Colonic mucosa (tissue), 4 donors: ENCODE measurements around the gene PHACTR3. TPM values are rescaled to one million over a fixed set of nuclear protein-coding genes. Genes with fewer than 3 reads are reported as not detected.
A peak's percentile ranks its signal among the peaks of the same experiment; 100 is the strongest.

ENCODE experiments used
- DNase-seq: peaks from one replicate; pipeline ENCODE4 v3.0.0-alpha.2; 2020
- H3K27ac ChIP-seq: fragments of 200-600 bp; one replicate; pipeline ENCODE4 v1.8.0; 2021
- H3K27me3 ChIP-seq: fragments of 200-600 bp; one replicate; pipeline ENCODE4 v1.8.0; 2021
- H3K36me3 ChIP-seq: fragments of 200-600 bp; one replicate; pipeline ENCODE4 v1.8.0; 2021
- H3K4me1 ChIP-seq: fragments of 200-600 bp; one replicate; pipeline ENCODE4 v1.8.0; 2021; ENCODE audit warnings: mild to moderate bottlenecking
- H3K4me3 ChIP-seq: fragments of 200-600 bp; one replicate; pipeline ENCODE4 v1.8.0; 2021
- H3K9ac ChIP-seq, 2 donors: one replicate each; pipeline ENCODE4 v1.7.0; 2013; ENCODE audit warnings: control low read depth in 2 of 2, low read depth in 2 of 2, low read length in 2 of 2
- H3K9me3 ChIP-seq: fragments of 200-600 bp; one replicate; pipeline ENCODE4 v1.8.0; 2021
- intact Hi-C: fragments of 100-400 bp; cut with DNase I; formaldehyde crosslinking; loops from one replicate; pipeline ENCODE4 v1.14.1; 2022
- total RNA-seq, 2 donors: library from RNA; stranded (reverse); fragmentation: NEBNext Ultra II Directional in 1 of 2; extraction: Animal tissue kit (Norgen Biotek cat#: 25700) in 1 of 2; gene quantifications; one replicate each; pipeline ENCODE4 v1.2.1, GENCODE V29; 2021
- TF ChIP-seq, protein P1 (sequence below): fragments of 200-600 bp; IDR thresholded peaks from one replicate; pipeline ENCODE4 v1.8.0; 2022; ENCODE audit warnings: antibody characterized with exemption, mild to moderate bottlenecking
- donor health status: healthy.
- donor health status: DM: no; HTN: no; CAD: no.
- donor health status: DM: no; HTN: no; CAD: no.

The PHACTR3 gene
- total RNA-seq, 2 donors from 2014 or later = 0.44 to 0.53 TPM

DNA sequence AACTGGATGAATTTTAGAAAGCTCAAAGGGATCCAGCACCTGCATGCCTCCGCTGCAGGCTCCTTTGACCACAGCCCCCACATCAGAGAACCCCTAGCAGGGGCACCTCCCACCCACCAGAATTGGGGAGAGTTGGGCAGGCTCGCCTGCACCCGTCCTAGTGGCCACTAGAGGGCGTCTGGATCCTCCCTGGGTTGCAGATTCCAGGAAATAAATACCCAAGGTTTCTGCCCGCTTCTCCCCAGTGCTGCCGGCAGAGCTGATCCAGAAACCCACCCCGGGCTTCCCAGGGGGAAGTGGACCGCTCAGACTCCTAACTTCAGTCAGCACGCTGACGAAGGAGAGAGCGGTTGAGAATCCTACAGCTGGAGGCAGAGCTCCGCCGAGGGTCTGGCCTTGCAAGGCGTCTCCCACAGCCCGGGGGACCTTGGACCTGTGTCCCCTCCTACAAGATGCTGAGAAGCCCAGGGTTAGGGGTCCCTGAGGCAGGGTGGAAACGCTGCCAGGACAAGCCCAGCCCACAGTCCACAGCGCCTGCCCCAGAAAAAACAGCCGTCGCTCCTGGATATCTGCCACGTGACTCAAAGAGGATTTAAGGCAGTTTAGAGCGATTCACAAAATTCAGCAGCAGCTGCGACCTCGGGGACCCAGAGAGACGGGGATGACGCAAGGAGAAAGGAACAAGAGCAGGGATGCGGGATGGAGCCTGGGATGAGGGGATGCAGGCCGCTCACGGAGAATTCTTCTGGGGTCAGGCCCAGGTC, 32.6 kb upstream of the PHACTR3 start:
- Histone ChIP-seq H3K36me3 (no peaks in the 10 kb centered on the region), H3K4me1 (no peaks in the 10 kb centered on the region), H3K4me3 (peak overlapping the region; percentile 16), H3K27ac (peak overlapping the region; percentile 30), H3K9me3 (no peaks in the 10 kb centered on the region), H3K27me3 (peaks cover 9% of the 10 kb centered on the region), H3K9ac (no peak overlapping the region)
- peak; percentile 55 for DNase-seq
- TF ChIP-seq, protein P1, sequence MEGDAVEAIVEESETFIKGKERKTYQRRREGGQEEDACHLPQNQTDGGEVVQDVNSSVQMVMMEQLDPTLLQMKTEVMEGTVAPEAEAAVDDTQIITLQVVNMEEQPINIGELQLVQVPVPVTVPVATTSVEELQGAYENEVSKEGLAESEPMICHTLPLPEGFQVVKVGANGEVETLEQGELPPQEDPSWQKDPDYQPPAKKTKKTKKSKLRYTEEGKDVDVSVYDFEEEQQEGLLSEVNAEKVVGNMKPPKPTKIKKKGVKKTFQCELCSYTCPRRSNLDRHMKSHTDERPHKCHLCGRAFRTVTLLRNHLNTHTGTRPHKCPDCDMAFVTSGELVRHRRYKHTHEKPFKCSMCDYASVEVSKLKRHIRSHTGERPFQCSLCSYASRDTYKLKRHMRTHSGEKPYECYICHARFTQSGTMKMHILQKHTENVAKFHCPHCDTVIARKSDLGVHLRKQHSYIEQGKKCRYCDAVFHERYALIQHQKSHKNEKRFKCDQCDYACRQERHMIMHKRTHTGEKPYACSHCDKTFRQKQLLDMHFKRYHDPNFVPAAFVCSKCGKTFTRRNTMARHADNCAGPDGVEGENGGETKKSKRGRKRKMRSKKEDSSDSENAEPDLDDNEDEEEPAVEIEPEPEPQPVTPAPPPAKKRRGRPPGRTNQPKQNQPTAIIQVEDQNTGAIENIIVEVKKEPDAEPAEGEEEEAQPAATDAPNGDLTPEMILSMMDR = peak; percentile 97
- intact Hi-C loops = no loop called here

DNA sequence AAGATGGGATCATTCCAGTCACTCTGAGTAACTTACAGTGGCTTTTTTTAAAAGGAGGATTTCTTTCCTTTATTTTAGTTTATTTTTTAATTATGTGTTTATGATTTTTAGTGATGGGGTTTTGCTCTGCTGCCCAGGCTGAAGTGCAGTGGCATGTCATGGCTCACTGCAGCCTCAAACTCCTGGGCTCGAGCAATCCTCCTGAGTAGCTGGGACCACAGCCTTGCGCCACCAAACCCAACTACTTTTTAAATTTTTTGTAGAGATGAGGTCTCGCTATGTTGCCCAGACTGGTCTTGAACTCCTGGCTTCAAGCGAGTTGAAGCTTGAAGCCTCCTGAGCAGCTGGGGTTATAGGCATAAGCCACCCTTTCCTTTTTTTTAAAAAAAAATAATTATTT, 31.8 kb upstream of the PHACTR3 start:
- Histone ChIP-seq H3K27me3 (peaks cover 15% of the 10 kb centered on the region), H3K36me3 (no peaks in the 10 kb centered on the region)

DNA sequence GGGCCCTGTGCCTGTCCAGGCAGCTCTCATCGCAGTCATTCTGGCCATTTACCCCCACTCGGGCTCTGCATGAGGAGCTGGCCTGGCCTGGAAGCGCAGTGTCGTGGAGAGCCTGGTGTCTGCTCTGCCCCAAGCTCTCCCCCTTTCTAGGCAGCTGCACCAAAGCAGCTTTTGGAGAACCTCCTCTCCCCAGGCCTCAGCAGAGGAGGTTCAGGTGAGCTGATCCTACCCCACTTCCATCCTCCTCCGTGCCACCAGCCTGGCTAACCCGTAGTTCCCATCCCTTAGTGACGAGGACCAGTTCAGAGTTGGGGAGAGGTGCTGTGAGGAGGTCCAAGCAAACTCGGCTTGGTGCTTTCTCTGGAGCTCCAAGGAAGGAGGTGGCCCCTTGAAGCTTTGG, 30.5 kb upstream of the PHACTR3 start:
- no peak overlapping the region for H3K9ac ChIP-seq
- H3K36me3 ChIP-seq = no peaks in the 10 kb centered on the region
- no peak overlapping the region for H3K4me3 ChIP-seq
- peaks cover 22% of the 10 kb centered on the region for H3K27me3 ChIP-seq
- intact Hi-C loops = no loop called here
- H3K27ac ChIP-seq = no peak overlapping the region
- DNase-seq = no peak
- no peaks in the 10 kb centered on the region for H3K4me1 ChIP-seq
- H3K9me3 ChIP-seq = no peaks in the 10 kb centered on the region
- TF ChIP-seq, protein P1 = no peak

More for the DNA sequence above, 31.8 kb upstream of the PHACTR3 start:
- Histone ChIP-seq H3K4me3 (no peak overlapping the region), H3K4me1 (no peaks in the 10 kb centered on the region), H3K9ac (no peak overlapping the region), H3K9me3 (no peaks in the 10 kb centered on the region), H3K27ac (no peak overlapping the region)
- TF ChIP-seq, protein P1 = no peak
- intact Hi-C loops = no loop called here
- no peak for DNase-seq

DNA sequence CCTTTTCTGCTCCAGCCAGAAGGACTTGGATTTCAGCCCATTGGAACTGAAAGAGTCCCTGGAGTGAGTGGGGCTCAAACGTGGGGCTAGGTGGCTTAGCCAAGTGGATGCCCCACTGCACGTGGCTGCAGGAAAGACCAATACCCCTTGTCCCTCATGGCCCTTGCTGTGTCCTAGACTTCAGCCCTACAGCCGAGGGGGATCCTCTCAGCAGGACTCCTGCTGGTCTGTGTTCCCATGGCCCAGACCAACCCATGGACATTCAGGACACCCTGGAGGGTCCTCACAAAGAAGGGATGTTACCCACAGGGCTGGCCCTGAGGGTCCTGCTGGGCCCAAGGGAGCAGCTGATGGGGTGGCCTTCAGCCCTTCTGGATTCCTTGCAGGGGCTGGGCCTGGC, 30.0 kb upstream of the PHACTR3 start:
- no peak for DNase-seq
- Histone ChIP-seq H3K36me3 (no peaks in the 10 kb centered on the region), H3K4me1 (no peaks in the 10 kb centered on the region), H3K9me3 (no peaks in the 10 kb centered on the region), H3K4me3 (no peak overlapping the region), H3K27ac (no peak overlapping the region), H3K27me3 (peaks cover 22% of the 10 kb centered on the region), H3K9ac (no peak overlapping the region)
- intact Hi-C loops = no loop called here
- TF ChIP-seq, protein P1 = no peak

DNA sequence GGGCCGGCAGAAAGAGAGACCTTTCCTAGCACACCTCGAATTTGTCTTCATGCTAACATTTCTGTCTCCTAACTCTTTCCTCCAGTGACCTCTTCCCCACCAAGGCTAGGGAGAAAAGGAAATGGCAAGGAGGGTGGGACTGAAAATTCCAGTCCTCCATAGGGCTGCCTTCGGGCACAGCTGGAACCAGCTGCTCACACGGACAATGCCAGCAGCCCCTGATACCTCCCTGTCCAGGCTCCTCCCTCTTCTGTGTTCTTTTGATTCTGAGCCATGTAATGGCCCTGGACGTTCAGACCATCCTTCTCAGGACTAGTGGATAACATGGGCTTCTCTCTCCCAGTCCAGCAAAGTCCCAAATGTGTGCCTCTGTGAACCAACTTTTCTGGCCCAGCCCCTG, 29.1 kb upstream of the PHACTR3 start:
- H3K27me3 ChIP-seq = peaks cover 22% of the 10 kb centered on the region
- intact Hi-C loops = no loop called here

More for the DNA sequence above, 29.1 kb upstream of the PHACTR3 start:
- Histone ChIP-seq H3K27ac (no peak overlapping the region), H3K9ac (no peak overlapping the region), H3K9me3 (no peaks in the 10 kb centered on the region), H3K36me3 (no peaks in the 10 kb centered on the region), H3K4me1 (no peaks in the 10 kb centered on the region), H3K4me3 (no peak overlapping the region)
- TF ChIP-seq, protein P1 = no peak
- DNase-seq = no peak
